ENCODE data around the gene NDUFB4. TPM values are rescaled to one million over a fixed set of nuclear protein-coding genes. Genes with fewer than 3 reads are reported as not detected.

The NDUFB4 gene
- total RNA-seq, 1 experiment from 2014 or later, result 161 TPM

GRCh38 chr3:120641696-120642246 is 45.6 kb downstream of the NDUFB4 start (continued):
- no peak for TF ChIP-seq CTCF (IDR thresholded peaks at IDR 0.05 in 2 of 3, conservative IDR thresholded peaks at IDR 0.05 in 1 of 3; ENCODE audit: borderline replicate concordance in 1 of 3, insufficient read depth in 1 of 3, low read depth in 2 of 3, low read length in 2 of 3)
- no peak for TF ChIP-seq ZFX (IDR thresholded peaks at IDR 0.05)
- no peak for TF ChIP-seq SRF (IDR thresholded peaks at IDR 0.05; ENCODE audit: low read depth)
- no peak for TF ChIP-seq ZNF274 (IDR thresholded peaks at IDR 0.05; ENCODE audit: low read depth, low read length)
- no peak for TF ChIP-seq POLR2A (IDR thresholded peaks at IDR 0.05; ENCODE audit: borderline replicate concordance, extremely low read depth, insufficient read depth, insufficient read length)

GRCh38 chr3:120642368-120642948 is 46.3 kb downstream of the NDUFB4 start:
- no peaks in the 10 kb centered on the region for H3K9me3 ChIP-seq (ENCODE audit: control insufficient read depth in 1 of 2, insufficient read depth in 1 of 2, low read depth in 1 of 2, low read length in 2 of 2)
- no peaks in the 10 kb centered on the region for H3K79me2 ChIP-seq (ENCODE audit: insufficient read depth, low read length)
- no TSS peak for BruUV-seq (replicated peaks)
- no peaks in the 10 kb centered on the region for H3K9me2 ChIP-seq (ENCODE audit: insufficient read depth)
- H3K27me3 ChIP-seq (ENCODE audit: insufficient read depth, low read length), result no peaks in the 10 kb centered on the region
- no peak for TF ChIP-seq CBX3 (IDR thresholded peaks at IDR 0.05; ENCODE audit: low read depth)
- H3K36me3 ChIP-seq (ENCODE audit: control insufficient read depth in 1 of 2, insufficient read depth in 2 of 2, low read length in 2 of 2), result no peaks in the 10 kb centered on the region
- H2AFZ ChIP-seq (ENCODE audit: low read depth, low read length, poor library complexity, severe bottlenecking), result no peak overlapping the region
- ChIA-PET POLR2A (no interaction called here), RAD21 (ENCODE audit: low non-redundant PET in 1 of 2, low total read pairs in 2 of 2, uncharacterized antibody in 2 of 2, unreplicated experiment in 2 of 2) (no interaction called here), CTCF (no interaction called here)
- H3K4me3 ChIP-seq (replicated peaks in 1 of 2; ENCODE audit: low read depth in 1 of 2, low read length in 2 of 2), result no peak overlapping the region
- ATAC-seq (no peak), DNase-seq (ENCODE audit: low read depth, low spot score) (no peak)
- no peak overlapping the region for H3K27ac ChIP-seq (ENCODE audit: low read depth, low read length)
- no peak overlapping the region for H3K9ac ChIP-seq (ENCODE audit: low read length)
- no peaks in the 10 kb centered on the region for H3K4me1 ChIP-seq (ENCODE audit: control insufficient read depth in 1 of 2, insufficient read depth in 2 of 2, low read length in 2 of 2)
- intact Hi-C loops (cut with micrococcal nuclease), result no loop called here
- no peaks in the 10 kb centered on the region for H4K20me1 ChIP-seq (ENCODE audit: insufficient read depth)
- H3K4me2 ChIP-seq (ENCODE audit: low read length), result no peak overlapping the region
